Keratinocyte (primary cell): ENCODE measurements around the gene PRR36. TPM values are rescaled to one million over a fixed set of nuclear protein-coding genes. Genes with fewer than 3 reads are reported as not detected.

Experiments
- DNase-seq: peaks from one replicate; pipeline ENCODE4 v3.0.0-alpha.2; 2011; ENCODE audit warnings: low read depth, missing footprints, low spot score
- FAIRE-seq: peaks from 2 replicates; lab custom pipeline; 2011; peaks lifted over from hg19 to GRCh38; lab: Jason Lieb, UNC
- H2AFZ ChIP-seq: 2 replicates; pipeline ENCODE4 v1.6.0; 2012; ENCODE audit warnings: low read length, control low read depth, inconsistent platforms; ENCODE audit not compliant: control insufficient read depth
- H3K27ac ChIP-seq: 2 replicates; pipeline ENCODE4 v1.5.1; 2011; ENCODE audit warnings: low read length; ENCODE audit not compliant: control insufficient read depth, insufficient read depth
- H3K27me3 ChIP-seq: 3 replicates; pipeline ENCODE4 v1.6.0; 2011; ENCODE audit warnings: low read length; ENCODE audit not compliant: control insufficient read depth, insufficient read depth; ENCODE audit errors: extremely low read depth
- H3K36me3 ChIP-seq, 2 experiments: 2 replicates in 1 of 2; 3 replicates in 1 of 2; pipeline ENCODE4 v1.5.1; 2011; ENCODE audit warnings: low read length in 2 of 2, mild to moderate bottlenecking in 1 of 2; ENCODE audit not compliant: control insufficient read depth in 2 of 2, insufficient read depth in 2 of 2; ENCODE audit errors: extremely low read depth in 1 of 2
- H3K4me1 ChIP-seq: 3 replicates; pipeline ENCODE4 v1.5.1; 2011; ENCODE audit warnings: low read length; ENCODE audit not compliant: control insufficient read depth, insufficient read depth; ENCODE audit errors: extremely low read depth
- H3K4me2 ChIP-seq: 3 replicates; pipeline ENCODE4 v1.6.0; 2011; ENCODE audit warnings: low read depth, low read length; ENCODE audit not compliant: control insufficient read depth, insufficient read depth; ENCODE audit errors: extremely low read depth
- H3K4me3 ChIP-seq, 3 experiments: fragments of 200-600 bp in 1 of 3; sonication (generic) in 1 of 3; 2 replicates in 2 of 3; 3 replicates in 1 of 3; pipeline ENCODE4 v1.5.1; 2011 to 2016; ENCODE audit warnings: low read length in 3 of 3, mild to moderate bottlenecking in 3 of 3, control low read depth in 2 of 3, inconsistent platforms in 1 of 3, low read depth in 1 of 3, mixed read lengths in 1 of 3, mixed run types in 1 of 3, moderate library complexity in 1 of 3; ENCODE audit not compliant: control insufficient read depth in 2 of 3, insufficient read depth in 2 of 3; ENCODE audit errors: extremely low read depth in 1 of 3
- H3K79me2 ChIP-seq: 2 replicates; pipeline ENCODE4 v1.6.0; 2012; ENCODE audit warnings: low read length; ENCODE audit not compliant: control insufficient read depth, insufficient read depth
- H3K9ac ChIP-seq: 3 replicates; pipeline ENCODE4 v1.6.0; 2011; ENCODE audit warnings: low read length; ENCODE audit not compliant: control insufficient read depth, insufficient read depth; ENCODE audit errors: extremely low read depth
- H3K9me1 ChIP-seq: 3 replicates; pipeline ENCODE4 v1.6.0; 2011; ENCODE audit warnings: low read length; ENCODE audit not compliant: control insufficient read depth, insufficient read depth; ENCODE audit errors: extremely low read depth
- H3K9me3 ChIP-seq: 2 replicates; pipeline ENCODE4 v1.5.1; 2012; ENCODE audit warnings: low read depth, low read length; ENCODE audit not compliant: control insufficient read depth
- H4K20me1 ChIP-seq: 3 replicates; pipeline ENCODE4 v1.6.0; 2011; ENCODE audit warnings: low read length; ENCODE audit not compliant: control insufficient read depth, insufficient read depth; ENCODE audit errors: extremely low read depth
- EZH2 ChIP-seq: IDR thresholded peaks from one replicate; pipeline ENCODE4 v1.6.1; 2012; ENCODE audit warnings: inconsistent platforms, mild to moderate bottlenecking, low read length, moderate library complexity
- dilution Hi-C: fragments of 300-500 bp; cut with MboI; formaldehyde crosslinking; loops from one replicate; pipeline ENCODE4 v1.7.0; 2020; ENCODE audit warnings: low sequenced_read_pairs; ENCODE audit not compliant: extremely low pct_ligation_motif_present
- polyA plus RNA-seq, 5 experiments: library from polyadenylated mRNA; depleted of rRNA in 3 of 5; stranded (reverse) in 3 of 5; stranded (forward) in 1 of 5; unstranded in 1 of 5; fragments of >200 nt; gene quantifications; 1 replicate in 1 of 5; 2 replicates in 3 of 5; 3 replicates in 1 of 5; pipeline versions ENCODE4 v1.2.1 to v1.2.3, GENCODE V29; 2011 to 2012; ENCODE audit warnings: missing spikeins in 2 of 5, low read depth in 1 of 5, low replicate concordance in 1 of 5
- TF ChIP-seq, protein P1 (sequence below), 3 experiments: IDR thresholded peaks in 1 of 3; conservative IDR thresholded peaks in 1 of 3; optimal IDR thresholded peaks in 1 of 3; 2 replicates in 2 of 3; 3 replicates in 1 of 3; pipeline versions ENCODE3 to v1.5.1; 2011; ENCODE audit warnings: low read length in 3 of 3, mild to moderate bottlenecking in 3 of 3, moderate library complexity in 2 of 3, control low read depth in 1 of 3, inconsistent platforms in 1 of 3; ENCODE audit not compliant: insufficient read depth in 2 of 3; ENCODE audit errors: extremely low read depth in 1 of 3

The PRR36 gene
- polyA plus RNA-seq, 1 donor (not counting 4 experiments of a cell fraction or from before 2014, with no cell fraction given), result not detected

DNA sequence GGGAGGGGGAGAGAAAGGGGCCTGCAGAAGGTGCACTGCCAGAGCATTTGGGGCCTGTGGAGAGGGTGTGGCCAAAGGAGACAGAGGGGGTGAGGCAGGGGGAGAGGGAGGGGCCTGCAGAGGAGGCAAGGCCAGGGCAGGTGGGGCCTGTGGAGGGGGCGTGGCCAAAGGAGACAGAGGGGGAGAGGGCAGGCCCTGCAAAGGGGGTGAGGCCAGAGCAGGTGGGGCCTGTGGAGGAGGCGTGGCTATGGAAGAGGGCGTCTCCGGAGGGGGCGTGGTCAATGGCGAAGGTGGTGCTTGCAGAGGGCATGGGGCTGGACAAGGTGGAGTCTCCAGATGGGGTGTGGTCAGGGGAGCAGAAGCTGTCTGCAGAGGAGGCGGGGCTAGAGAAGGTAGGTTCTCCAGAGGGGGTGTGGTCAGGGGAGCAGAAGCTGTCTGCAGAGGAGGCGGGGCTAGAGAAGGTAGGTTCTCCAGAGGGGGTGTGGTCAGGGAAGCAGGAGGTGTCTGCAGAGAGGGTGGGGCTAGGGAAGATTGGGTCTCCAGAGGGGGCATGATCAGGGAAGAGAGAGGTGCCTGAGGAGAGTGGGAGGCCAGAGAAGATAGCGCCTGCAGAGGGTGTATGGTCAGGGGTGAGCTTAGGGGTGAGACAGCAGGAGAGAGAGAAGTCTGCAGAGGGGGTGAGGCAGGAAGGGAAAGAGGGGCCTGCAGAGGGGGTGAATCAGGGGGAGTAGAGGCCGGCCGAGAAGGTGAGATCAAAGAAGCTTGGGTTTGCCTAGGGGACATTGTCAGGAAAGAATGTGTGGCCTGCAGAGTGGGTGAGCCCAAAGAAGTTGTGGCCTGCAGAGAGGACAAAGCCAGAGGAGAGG lies 3.4 kb downstream of the PRR36 start:
- dilution Hi-C loops, result no loop called here
- peak overlapping the region; percentile 89 for H3K4me2 ChIP-seq
- peaks cover 2% of the 10 kb centered on the region for H4K20me1 ChIP-seq
- no peak for TF ChIP-seq EZH2
- TF ChIP-seq, protein P1, sequence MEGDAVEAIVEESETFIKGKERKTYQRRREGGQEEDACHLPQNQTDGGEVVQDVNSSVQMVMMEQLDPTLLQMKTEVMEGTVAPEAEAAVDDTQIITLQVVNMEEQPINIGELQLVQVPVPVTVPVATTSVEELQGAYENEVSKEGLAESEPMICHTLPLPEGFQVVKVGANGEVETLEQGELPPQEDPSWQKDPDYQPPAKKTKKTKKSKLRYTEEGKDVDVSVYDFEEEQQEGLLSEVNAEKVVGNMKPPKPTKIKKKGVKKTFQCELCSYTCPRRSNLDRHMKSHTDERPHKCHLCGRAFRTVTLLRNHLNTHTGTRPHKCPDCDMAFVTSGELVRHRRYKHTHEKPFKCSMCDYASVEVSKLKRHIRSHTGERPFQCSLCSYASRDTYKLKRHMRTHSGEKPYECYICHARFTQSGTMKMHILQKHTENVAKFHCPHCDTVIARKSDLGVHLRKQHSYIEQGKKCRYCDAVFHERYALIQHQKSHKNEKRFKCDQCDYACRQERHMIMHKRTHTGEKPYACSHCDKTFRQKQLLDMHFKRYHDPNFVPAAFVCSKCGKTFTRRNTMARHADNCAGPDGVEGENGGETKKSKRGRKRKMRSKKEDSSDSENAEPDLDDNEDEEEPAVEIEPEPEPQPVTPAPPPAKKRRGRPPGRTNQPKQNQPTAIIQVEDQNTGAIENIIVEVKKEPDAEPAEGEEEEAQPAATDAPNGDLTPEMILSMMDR (optimal IDR thresholded peaks at IDR 0.05 in 1 of 3, IDR thresholded peaks at IDR 0.05 in 1 of 3, conservative IDR thresholded peaks at IDR 0.05 in 1 of 3; ENCODE audit: extremely low read depth in 1 of 3, insufficient read depth in 2 of 3, low read length in 3 of 3), result no peak
- no peaks in the 10 kb centered on the region for H3K79me2 ChIP-seq
- H3K9ac ChIP-seq, result no peak overlapping the region
- FAIRE-seq, result peak; percentile 52
- H3K9me3 ChIP-seq, result no peaks in the 10 kb centered on the region
- H2AFZ ChIP-seq, result no peak overlapping the region
- no peak overlapping the region for H3K4me3 ChIP-seq
- no peak overlapping the region for H3K27ac ChIP-seq
- H3K27me3 ChIP-seq, result peaks cover 32% of the 10 kb centered on the region
- no peaks in the 10 kb centered on the region for H3K36me3 ChIP-seq
- H3K4me1 ChIP-seq, result peaks cover 20% of the 10 kb centered on the region
- no peak for DNase-seq
- H3K9me1 ChIP-seq, result no peaks in the 10 kb centered on the region

DNA sequence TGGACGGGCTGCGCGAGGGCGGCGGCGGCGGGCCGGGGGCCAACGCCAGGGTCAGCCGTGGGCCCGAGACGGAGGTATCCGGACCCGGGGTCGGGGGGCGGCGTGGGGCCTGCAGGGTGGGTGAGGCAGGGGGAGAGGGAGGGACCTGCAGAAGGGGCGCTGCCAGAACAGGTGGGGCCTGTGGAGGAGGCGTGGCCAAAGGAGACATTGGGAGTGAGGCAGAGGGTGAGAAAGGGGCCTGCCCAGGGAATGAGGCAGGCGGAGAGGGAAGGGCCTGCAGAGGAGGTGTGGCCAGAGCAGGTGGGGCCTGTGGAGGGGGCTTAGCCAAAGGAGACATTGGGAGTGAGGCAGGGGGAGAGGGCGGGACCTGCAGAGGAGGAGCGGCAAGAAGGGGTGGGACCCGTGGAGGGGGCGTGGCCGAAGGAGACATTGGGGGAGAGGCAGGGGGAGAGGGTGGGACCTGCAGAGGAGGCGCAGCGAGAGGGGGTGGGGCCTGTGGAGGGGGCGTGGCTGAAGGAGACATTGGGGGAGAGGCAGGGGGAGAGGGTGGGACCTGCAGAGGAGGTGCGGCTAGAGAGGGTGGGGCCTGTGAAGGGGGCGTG lies 4.2 kb downstream of the PRR36 start:
- H3K9me1 ChIP-seq, result no peaks in the 10 kb centered on the region
- dilution Hi-C loops, result no loop called here
- peaks cover 28% of the 10 kb centered on the region for H3K27me3 ChIP-seq
- H2AFZ ChIP-seq, result peak overlapping the region; percentile 87
- no peaks in the 10 kb centered on the region for H3K36me3 ChIP-seq
- DNase-seq, result no peak
- no peaks in the 10 kb centered on the region for H3K79me2 ChIP-seq
- no peaks in the 10 kb centered on the region for H3K9me3 ChIP-seq
- H3K9ac ChIP-seq, result peak overlapping the region; percentile 50
- H4K20me1 ChIP-seq, result peaks cover 2% of the 10 kb centered on the region
- no peak overlapping the region for H3K27ac ChIP-seq
- TF ChIP-seq, protein P1 (optimal IDR thresholded peaks at IDR 0.05 in 1 of 3, IDR thresholded peaks at IDR 0.05 in 1 of 3, conservative IDR thresholded peaks at IDR 0.05 in 1 of 3; ENCODE audit: extremely low read depth in 1 of 3, insufficient read depth in 2 of 3, low read length in 3 of 3), result no peak
- TF ChIP-seq EZH2, result no peak
- H3K4me1 ChIP-seq, result peaks cover 26% of the 10 kb centered on the region
- H3K4me2 ChIP-seq, result peak overlapping the region; percentile 85
- no peak for FAIRE-seq
- H3K4me3 ChIP-seq, result peak overlapping the region; percentile 55 to 66 (median 64)
